ENCODE data around the gene PNKD.

PNKD gene

GRCh38 chr2:218386505-218387368 lies 116.4 kb downstream of the PNKD start:
- no peak overlapping the region for H3K4me3 ChIP-seq

DNA sequence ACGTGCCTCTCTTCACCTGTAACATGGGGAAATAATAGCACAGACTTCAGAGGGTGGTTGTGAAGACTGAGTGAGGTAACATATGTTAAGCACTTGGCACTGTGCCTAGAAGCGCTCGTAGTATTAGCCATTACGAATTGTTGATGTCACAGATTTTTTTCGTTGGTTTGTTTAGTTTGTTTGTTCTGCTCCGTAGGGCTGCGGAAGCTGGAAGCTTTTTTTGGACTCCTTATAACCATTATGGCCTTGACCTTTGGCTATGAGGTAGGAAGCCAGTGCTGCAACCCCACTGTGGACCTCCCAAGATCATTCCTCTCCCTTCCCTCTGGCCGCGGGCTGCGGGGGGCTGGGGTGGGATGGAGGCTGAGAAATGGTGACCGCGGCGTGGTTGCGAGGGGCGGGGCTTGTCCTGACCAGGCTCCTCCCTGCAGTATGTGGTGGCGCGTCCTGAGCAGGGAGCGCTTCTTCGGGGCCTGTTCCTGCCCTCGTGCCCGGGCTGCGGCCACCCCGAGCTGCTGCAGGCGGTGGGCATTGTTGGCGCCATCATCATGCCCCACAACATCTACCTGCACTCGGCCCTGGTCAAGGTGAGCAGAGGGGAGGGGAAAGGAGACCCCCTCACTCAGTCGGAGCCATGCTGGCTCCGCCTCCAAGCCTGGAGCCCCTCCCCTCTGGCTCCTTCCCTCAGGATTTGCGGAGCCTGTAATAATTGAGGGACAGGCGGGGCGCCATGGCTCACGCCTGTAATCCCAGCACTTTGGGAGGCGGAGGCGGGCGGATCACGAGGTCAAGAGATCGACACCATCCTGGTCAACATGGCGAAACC lies 117.3 kb downstream of the PNKD start:
- Histone ChIP-seq H3K4me3 (no peak overlapping the region), H3K4me1 (peaks cover 30 to 96% (median 46%) of the 10 kb centered on the region in 10 experiments), H3K27ac (no peak overlapping the region; a peak in 1 of 22 replicates), H3K9ac (no peak overlapping the region), H4K20me1 (no peaks in the 10 kb centered on the region), H3K9me3 (replicated peaks in 1 of 11) (no peaks in the 10 kb centered on the region), H3K4me2 (peak overlapping the region in 3 of 11 experiments; percentile 9 to 50 (median 46); a peak in 3 of 22 replicates), H3K27me3 (no peaks in the 10 kb centered on the region), H3K36me3 (no peaks in the 10 kb centered on the region; a peak in 1 of 22 replicates)
- no peak for TF ChIP-seq Cebpa-rat (IDR thresholded peaks at IDR 0.05)

More at GRCh38 chr2:218386505-218387368, 116.4 kb downstream of the PNKD start:
- H3K4me1 ChIP-seq, result peaks cover 38 to 96% (median 49%) of the 10 kb centered on the region in 10 experiments
- H3K27ac ChIP-seq, result peak overlapping the region in 1 of 11 experiments; percentile 10; a peak in 1 of 22 replicates
- no peak overlapping the region for H3K9ac ChIP-seq
- peak overlapping the region in 3 of 11 experiments; percentile 9 to 50 (median 46); a peak in 6 of 22 replicates for H3K4me2 ChIP-seq
- H3K27me3 ChIP-seq, result no peaks in the 10 kb centered on the region
- H3K36me3 ChIP-seq, result no peaks in the 10 kb centered on the region; a peak in 1 of 22 replicates
- no peaks in the 10 kb centered on the region for H3K9me3 ChIP-seq (replicated peaks in 1 of 11)
- no peak for TF ChIP-seq Cebpa-rat (IDR thresholded peaks at IDR 0.05)
- no peaks in the 10 kb centered on the region for H4K20me1 ChIP-seq

GRCh38 chr2:218389333-218390150 lies 119.2 kb downstream of the PNKD start:
- no peak for TF ChIP-seq Cebpa-rat (IDR thresholded peaks at IDR 0.05)
- peaks cover 34 to 96% (median 46%) of the 10 kb centered on the region in 10 experiments for H3K4me1 ChIP-seq
- peak overlapping the region in 3 of 11 experiments; percentile 13 to 27 (median 17); a peak in 3 of 22 replicates for H3K9ac ChIP-seq
- H4K20me1 ChIP-seq, result no peaks in the 10 kb centered on the region
- H3K27ac ChIP-seq, result peak overlapping the region; percentile 5 to 67 (median 56); a peak in 17 of 22 replicates
- H3K4me3 ChIP-seq, result no peak overlapping the region
- no peaks in the 10 kb centered on the region; a peak in 1 of 22 replicates for H3K36me3 ChIP-seq
- no peaks in the 10 kb centered on the region for H3K27me3 ChIP-seq
- H3K4me2 ChIP-seq, result peak overlapping the region; percentile 47 to 72 (median 63)
- H3K9me3 ChIP-seq (replicated peaks in 1 of 11), result no peaks in the 10 kb centered on the region

- H3K27me3 ChIP-seq, result no peaks in the 10 kb centered on the region
- no peak for TF ChIP-seq Cebpa-rat (IDR thresholded peaks at IDR 0.05)
- no peak overlapping the region for H3K9ac ChIP-seq
Measured at GRCh38 chr2:218391202-218391601, 120.9 kb downstream of the PNKD start.

DNA sequence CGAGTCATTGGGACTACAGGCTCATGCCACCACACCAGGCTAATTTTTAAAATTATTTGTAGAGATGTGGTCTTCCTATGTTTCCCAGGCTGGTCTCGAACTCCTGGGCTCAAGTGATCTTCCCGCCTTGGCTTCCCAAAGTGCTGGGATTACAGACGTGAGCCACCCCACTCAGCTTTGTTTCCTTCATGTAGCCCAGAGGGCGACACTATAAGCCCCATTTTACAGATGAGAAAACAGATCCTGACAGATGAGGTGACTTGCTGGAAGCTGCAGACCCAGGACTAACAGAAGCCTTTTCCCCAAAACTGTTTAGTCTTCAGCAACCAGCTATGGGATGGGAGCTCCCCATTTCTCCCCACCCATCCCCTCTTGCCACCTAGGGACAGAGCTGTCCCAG lies 122.1 kb downstream of the PNKD start:
- H4K20me1 ChIP-seq, result no peaks in the 10 kb centered on the region
- no peak for TF ChIP-seq Cebpa-rat (IDR thresholded peaks at IDR 0.05)
- peaks cover 0 to 7% (median 4%) of the 10 kb centered on the region in 11 experiments; a peak in 14 of 22 replicates for H3K27me3 ChIP-seq
- H3K36me3 ChIP-seq, result no peaks in the 10 kb centered on the region; a peak in 1 of 22 replicates
- H3K9me3 ChIP-seq (replicated peaks in 1 of 11), result no peaks in the 10 kb centered on the region
- peak overlapping the region in 7 of 11 experiments; percentile 17 to 94 (median 37); a peak in 8 of 22 replicates for H3K9ac ChIP-seq
- peaks cover 58 to 79% (median 64%) of the 10 kb centered on the region in 10 experiments for H3K4me1 ChIP-seq
- H3K4me2 ChIP-seq, result peak overlapping the region; percentile 76 to 99 (median 95)
- peak overlapping the region in 8 of 11 experiments; percentile 19 to 100 (median 78); a peak in 11 of 22 replicates for H3K27ac ChIP-seq
- no peak overlapping the region for H3K4me3 ChIP-seq

More at GRCh38 chr2:218391202-218391601, 120.9 kb downstream of the PNKD start:
- H3K27ac ChIP-seq, result peak overlapping the region in 1 of 11 experiments; percentile 13; a peak in 1 of 22 replicates
- peaks cover 46 to 92% (median 54%) of the 10 kb centered on the region in 10 experiments for H3K4me1 ChIP-seq
- no peaks in the 10 kb centered on the region for H4K20me1 ChIP-seq
- no peak overlapping the region for H3K4me3 ChIP-seq
- no peak overlapping the region; a peak in 1 of 22 replicates for H3K4me2 ChIP-seq
- no peaks in the 10 kb centered on the region for H3K9me3 ChIP-seq (replicated peaks in 1 of 11)
- no peaks in the 10 kb centered on the region; a peak in 1 of 22 replicates for H3K36me3 ChIP-seq

- peaks cover 64 to 80% (median 69%) of the 10 kb centered on the region in 10 experiments for H3K4me1 ChIP-seq
- peak overlapping the region; percentile 8 to 99 (median 37); a peak in 12 of 22 replicates for H3K9ac ChIP-seq
- H3K27ac ChIP-seq, result peak overlapping the region in 9 of 11 experiments; percentile 19 to 100 (median 58); a peak in 15 of 22 replicates
- TF ChIP-seq Cebpa-rat (IDR thresholded peaks at IDR 0.05), result no peak
- peaks cover 0 to 12% (median 9%) of the 10 kb centered on the region in 11 experiments; a peak in 15 of 22 replicates for H3K27me3 ChIP-seq
- no peaks in the 10 kb centered on the region for H3K9me3 ChIP-seq (replicated peaks in 1 of 11)
- H3K4me3 ChIP-seq, result no peak overlapping the region
- peak overlapping the region; percentile 76 to 99 (median 95) for H3K4me2 ChIP-seq
- H4K20me1 ChIP-seq, result no peaks in the 10 kb centered on the region
- H3K36me3 ChIP-seq, result no peaks in the 10 kb centered on the region
Measured at GRCh38 chr2:218392891-218393462, 122.7 kb downstream of the PNKD start.

- peaks cover 65 to 78% (median 74%) of the 10 kb centered on the region in 10 experiments for H3K4me1 ChIP-seq
- H4K20me1 ChIP-seq, result no peaks in the 10 kb centered on the region
- H3K27ac ChIP-seq, result peak overlapping the region; percentile 23 to 100 (median 96); a peak in 17 of 22 replicates
- H3K36me3 ChIP-seq, result no peaks in the 10 kb centered on the region
- peak overlapping the region; percentile 76 to 99 (median 95) for H3K4me2 ChIP-seq
- no peaks in the 10 kb centered on the region for H3K9me3 ChIP-seq (replicated peaks in 1 of 11)
- H3K27me3 ChIP-seq, result peaks cover 0 to 21% (median 17%) of the 10 kb centered on the region in 11 experiments; a peak in 15 of 22 replicates
- H3K4me3 ChIP-seq, result peak overlapping the region in 3 of 10 experiments; percentile 12 to 34 (median 29); a peak in 2 of 20 replicates
- TF ChIP-seq Cebpa-rat (IDR thresholded peaks at IDR 0.05), result peak in 3 of 11 experiments; percentile 9 to 30 (median 17); a peak in 1 of 22 replicates
- peak overlapping the region in 8 of 11 experiments; percentile 24 to 99 (median 48); a peak in 9 of 22 replicates for H3K9ac ChIP-seq
Measured at GRCh38 chr2:218393750-218394290, 123.5 kb downstream of the PNKD start.
